ENCODE data around the gene SPPL2B. TPM values are rescaled to one million over a fixed set of nuclear protein-coding genes. Genes with fewer than 3 reads are reported as not detected.

SPPL2B gene
- polyA plus RNA-seq, 1 donor from 2014 or later = 20.8 TPM

GRCh38 chr19:2334426-2334825 is 5.9 kb downstream of the SPPL2B start:
- Mint-ChIP-seq H3K36me3 (peaks cover 3% of the 10 kb centered on the region), H3K27me3 (no peaks in the 10 kb centered on the region), H3K4me3 (peak overlapping the region in 1 of 4 donors; percentile 60), H3K9me3 (no peaks in the 10 kb centered on the region), H3K4me1 (peaks cover 22 to 41% (median 41%) of the 10 kb centered on the region in 3 donors), H3K27ac (peak overlapping the region in 2 of 3 donors; percentile 47 to 95)

- H3K4me3 Mint-ChIP-seq = peak overlapping the region in 1 of 4 donors; percentile 40
- H3K4me1 Mint-ChIP-seq = peaks cover 19 to 36% (median 35%) of the 10 kb centered on the region in 3 donors
- H3K27ac Mint-ChIP-seq = peak overlapping the region; percentile 33 to 73 (median 50)
- no peaks in the 10 kb centered on the region for H3K9me3 Mint-ChIP-seq
- peaks cover 3% of the 10 kb centered on the region for H3K36me3 Mint-ChIP-seq
- no peaks in the 10 kb centered on the region for H3K27me3 Mint-ChIP-seq
These were observed 6.7 kb downstream of the SPPL2B start for GRCh38 chr19:2334986-2335846.

GRCh38 chr19:2335848-2336247 is 7.4 kb downstream of the SPPL2B start:
- peak overlapping the region; percentile 33 to 73 (median 50) for H3K27ac Mint-ChIP-seq
- peaks cover 19 to 30% (median 29%) of the 10 kb centered on the region in 3 donors for H3K4me1 Mint-ChIP-seq
- H3K4me3 Mint-ChIP-seq = peak overlapping the region in 2 of 4 donors; percentile 17 to 40
- H3K9me3 Mint-ChIP-seq = no peaks in the 10 kb centered on the region
- H3K36me3 Mint-ChIP-seq = peaks cover 3% of the 10 kb centered on the region
- H3K27me3 Mint-ChIP-seq = no peaks in the 10 kb centered on the region

DNA sequence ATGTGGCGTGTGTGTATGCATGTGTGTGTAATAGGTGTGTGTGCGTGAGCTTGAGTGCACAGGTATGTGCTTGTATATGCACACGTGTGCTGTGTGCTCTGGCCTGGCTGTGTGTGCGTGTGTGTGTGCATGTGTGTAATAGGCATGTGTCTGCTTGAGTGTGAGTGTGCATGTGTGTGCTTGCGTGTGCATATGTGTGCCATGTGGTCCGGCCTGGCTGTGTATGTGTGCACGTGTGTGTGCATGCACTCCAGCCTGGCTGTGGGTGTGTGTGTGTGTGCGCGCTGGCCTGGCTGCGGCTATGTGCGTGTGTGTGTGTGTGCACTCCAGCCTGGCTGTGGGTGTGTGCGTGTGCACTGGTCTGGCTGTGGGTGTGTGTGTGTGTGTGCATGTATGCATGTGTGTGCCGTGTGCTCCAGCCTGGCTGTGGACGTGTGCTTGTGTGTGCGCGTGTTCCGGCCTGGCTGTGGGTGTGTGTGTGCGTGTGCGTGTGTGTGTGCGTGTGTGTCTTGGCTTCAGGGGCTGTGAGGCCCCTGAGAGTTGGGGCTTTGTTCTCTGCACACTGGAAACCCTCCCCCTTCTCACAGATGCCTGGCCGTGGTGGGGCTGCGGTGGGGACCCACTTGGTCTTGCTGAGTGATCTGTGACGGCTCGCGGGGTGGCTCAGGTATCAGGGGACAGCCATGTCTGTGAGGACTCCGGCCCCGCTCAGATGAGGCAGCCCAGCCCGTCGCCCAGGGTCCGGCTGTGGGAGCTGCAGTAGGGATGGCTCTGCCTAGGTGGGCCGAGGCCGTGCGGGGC is 8.2 kb downstream of the SPPL2B start:
- Mint-ChIP-seq H3K27ac (peak overlapping the region in 1 of 3 donors; percentile 73), H3K36me3 (peaks cover 3% of the 10 kb centered on the region), H3K4me3 (peak overlapping the region in 1 of 4 donors; percentile 40), H3K9me3 (no peaks in the 10 kb centered on the region), H3K4me1 (peaks cover 14 to 24% (median 22%) of the 10 kb centered on the region in 3 donors), H3K27me3 (no peaks in the 10 kb centered on the region)

DNA sequence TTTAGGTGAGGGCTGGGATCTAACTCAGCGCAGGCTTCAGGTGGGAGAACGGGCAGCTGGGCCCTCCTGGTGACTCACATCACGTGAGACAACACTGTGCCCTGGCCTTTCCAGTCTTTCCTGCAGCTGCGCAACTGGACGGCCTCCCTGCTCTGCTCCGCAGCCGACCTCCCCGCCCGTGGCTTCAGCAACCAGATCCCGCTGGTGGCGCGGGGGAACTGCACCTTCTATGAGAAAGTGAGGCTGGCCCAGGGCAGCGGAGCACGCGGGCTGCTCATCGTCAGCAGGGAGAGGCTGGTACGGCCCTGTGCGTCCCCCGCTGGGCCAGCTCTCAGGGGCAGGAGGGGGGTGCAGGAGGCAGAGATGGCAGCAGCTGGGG is 8.8 kb downstream of the SPPL2B start:
- peaks cover 11 to 19% (median 18%) of the 10 kb centered on the region in 3 donors for H3K4me1 Mint-ChIP-seq
- no peaks in the 10 kb centered on the region for H3K9me3 Mint-ChIP-seq
- no peak overlapping the region for H3K4me3 Mint-ChIP-seq
- no peaks in the 10 kb centered on the region for H3K27me3 Mint-ChIP-seq
- H3K36me3 Mint-ChIP-seq = peaks cover 3% of the 10 kb centered on the region
- H3K27ac Mint-ChIP-seq = peak overlapping the region in 1 of 3 donors; percentile 73

DNA sequence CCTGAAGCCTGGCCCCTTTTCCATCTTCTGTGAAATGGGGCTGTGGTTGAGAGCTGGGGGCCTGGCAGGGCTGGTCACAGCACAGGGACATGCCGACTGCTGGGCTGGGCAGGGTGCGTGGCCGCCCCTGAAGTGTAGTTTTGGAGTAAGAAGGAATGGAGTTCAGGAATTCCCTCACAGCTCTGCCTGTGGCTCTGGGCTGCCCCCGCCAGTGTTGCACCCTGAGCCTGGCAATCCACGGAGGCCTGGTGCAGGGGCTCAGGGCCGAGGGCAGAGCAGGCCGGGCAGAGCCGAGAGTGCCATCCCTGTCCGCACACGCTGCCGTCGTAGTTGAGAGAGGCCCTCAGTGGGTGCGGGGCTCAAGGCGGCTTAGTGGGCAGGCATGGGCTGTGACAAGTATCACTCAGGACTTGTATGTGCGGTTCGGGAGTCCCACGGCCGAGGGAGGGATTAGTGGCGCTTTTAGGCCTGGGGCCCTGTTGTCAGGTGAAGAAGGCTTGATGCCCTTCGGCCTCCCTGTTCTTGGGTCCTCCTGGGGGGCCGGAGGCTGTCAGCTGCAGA is 9.7 kb downstream of the SPPL2B start:
- Mint-ChIP-seq H3K9me3 (no peaks in the 10 kb centered on the region), H3K27me3 (no peaks in the 10 kb centered on the region), H3K4me3 (no peak overlapping the region), H3K27ac (peak overlapping the region in 1 of 3 donors; percentile 73), H3K36me3 (peaks cover 3% of the 10 kb centered on the region), H3K4me1 (peaks cover 9 to 16% (median 16%) of the 10 kb centered on the region in 3 donors)

GRCh38 chr19:2338751-2339643 is 10.5 kb downstream of the SPPL2B start:
- H3K27ac Mint-ChIP-seq = no peak overlapping the region
- peaks cover 8 to 10% (median 9%) of the 10 kb centered on the region in 3 donors for H3K4me1 Mint-ChIP-seq
- peaks cover 4% of the 10 kb centered on the region for H3K36me3 Mint-ChIP-seq
- H3K27me3 Mint-ChIP-seq = no peaks in the 10 kb centered on the region
- H3K9me3 Mint-ChIP-seq = no peaks in the 10 kb centered on the region
- H3K4me3 Mint-ChIP-seq = no peak overlapping the region

- Mint-ChIP-seq H3K9me3 (no peaks in the 10 kb centered on the region), H3K27ac (no peak overlapping the region), H3K36me3 (peaks cover 4% of the 10 kb centered on the region), H3K27me3 (no peaks in the 10 kb centered on the region), H3K4me1 (peaks cover 8 to 10% (median 9%) of the 10 kb centered on the region in 3 donors), H3K4me3 (no peak overlapping the region)
These were observed 11.3 kb downstream of the SPPL2B start for GRCh38 chr19:2339644-2340310.

DNA sequence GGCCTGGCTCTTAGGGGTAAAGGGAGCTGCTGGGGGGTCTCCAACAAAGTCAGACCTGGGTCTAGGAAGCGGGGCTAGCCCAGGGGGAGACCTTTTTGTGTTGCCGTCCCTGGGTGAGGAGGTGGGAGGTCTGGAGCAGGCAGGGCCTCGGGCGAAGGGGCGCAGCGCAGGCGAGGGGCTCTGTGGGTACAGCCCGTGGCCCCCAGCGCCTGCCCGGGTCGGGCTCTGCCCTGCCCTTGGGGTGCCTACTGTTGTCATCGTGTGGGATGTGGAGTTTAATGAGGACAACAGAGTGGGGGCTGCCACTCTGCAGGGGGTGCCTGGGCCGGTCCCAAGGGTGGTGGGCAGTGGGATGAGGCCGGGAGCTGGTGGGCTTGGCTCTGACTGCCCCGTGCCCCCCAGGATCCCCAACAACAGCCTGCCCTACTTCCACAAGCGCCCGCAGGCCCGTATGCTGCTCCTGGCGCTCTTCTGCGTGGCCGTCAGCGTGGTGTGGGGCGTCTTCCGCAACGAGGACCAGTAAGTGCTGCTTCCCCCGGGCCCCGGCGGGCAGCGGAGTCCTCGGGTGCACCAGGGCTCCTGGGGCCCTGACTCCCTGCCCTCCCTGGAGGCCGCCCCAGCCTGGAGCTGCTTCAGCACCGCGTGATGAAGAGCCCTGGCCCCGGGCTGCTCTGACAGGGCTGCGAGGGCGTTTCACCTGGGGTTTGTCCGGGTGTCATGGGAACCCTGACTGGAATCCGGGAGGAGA is 12.2 kb downstream of the SPPL2B start:
- Mint-ChIP-seq H3K4me3 (no peak overlapping the region), H3K27ac (no peak overlapping the region), H3K9me3 (no peaks in the 10 kb centered on the region)

DNA sequence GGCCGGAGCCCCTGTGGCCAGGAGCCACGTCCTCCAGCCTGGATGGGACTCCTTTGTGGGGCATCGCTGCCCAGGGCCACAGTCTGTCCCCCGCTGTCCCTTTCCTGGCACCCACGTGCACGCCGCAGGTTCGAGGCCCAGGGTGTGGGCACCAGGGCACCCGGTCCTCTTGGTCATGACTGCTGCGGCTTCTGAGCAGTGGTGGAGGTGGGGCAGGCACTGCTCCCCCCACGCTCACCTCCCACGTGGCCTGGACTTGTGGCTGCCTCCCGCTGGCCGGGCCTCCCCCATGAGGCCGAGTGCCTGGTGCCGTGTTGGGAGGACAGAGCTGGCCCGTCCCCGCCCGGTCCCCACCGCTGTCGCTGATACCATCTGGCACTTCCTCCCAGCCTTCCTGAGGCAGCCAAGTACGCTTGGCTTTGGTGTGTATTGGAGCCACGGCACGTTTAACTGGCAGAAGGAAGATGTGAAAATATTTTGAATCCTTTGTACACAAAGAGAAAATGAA is 12.8 kb downstream of the SPPL2B start:
- Mint-ChIP-seq H3K4me3 (no peak overlapping the region), H3K4me1 (peaks cover 2 to 3% (median 3%) of the 10 kb centered on the region in 3 donors), H3K9me3 (no peaks in the 10 kb centered on the region), H3K36me3 (peaks cover 4% of the 10 kb centered on the region), H3K27me3 (no peaks in the 10 kb centered on the region), H3K27ac (no peak overlapping the region)

More for the DNA sequence above, 12.2 kb downstream of the SPPL2B start:
- H3K36me3 Mint-ChIP-seq = peaks cover 4% of the 10 kb centered on the region
- no peaks in the 10 kb centered on the region for H3K27me3 Mint-ChIP-seq
- peaks cover 8 to 10% (median 9%) of the 10 kb centered on the region in 3 donors for H3K4me1 Mint-ChIP-seq

- H3K4me1 Mint-ChIP-seq = peaks cover 0 to 2% (median 2%) of the 10 kb centered on the region in 3 donors
- H3K27me3 Mint-ChIP-seq = no peaks in the 10 kb centered on the region
- H3K9me3 Mint-ChIP-seq = no peaks in the 10 kb centered on the region
- H3K4me3 Mint-ChIP-seq = no peak overlapping the region
- peaks cover 4% of the 10 kb centered on the region for H3K36me3 Mint-ChIP-seq
- no peak overlapping the region for H3K27ac Mint-ChIP-seq
These were observed 13.5 kb downstream of the SPPL2B start for GRCh38 chr19:2341982-2342381.

- no peak overlapping the region for H3K4me3 Mint-ChIP-seq
- H3K36me3 Mint-ChIP-seq = peaks cover 1% of the 10 kb centered on the region
- no peak overlapping the region for H3K27ac Mint-ChIP-seq
- no peaks in the 10 kb centered on the region for H3K9me3 Mint-ChIP-seq
- no peaks in the 10 kb centered on the region for H3K4me1 Mint-ChIP-seq
- H3K27me3 Mint-ChIP-seq = no peaks in the 10 kb centered on the region
These were observed 14.3 kb downstream of the SPPL2B start for GRCh38 chr19:2342656-2343288.
